HCT116 (cell line): ENCODE data around the gene IL19. TPM values are rescaled to one million over a fixed set of nuclear protein-coding genes. Genes with fewer than 3 reads are reported as not detected.

Experiments
- ATAC-seq: fragments of 200-7000 bp; cut with Tn5 transposase; 2 replicates; pipeline ENCODE4 v1.9.1; 2020; ENCODE audit warnings: mild to moderate bottlenecking, moderate library complexity
- BruUV-seq: library from RNA; stranded (reverse); fragments of 400-500 nt; replicated peaks from 2 replicates; lab custom pipeline; 2021; lab: Mats Ljungman, UMichigan
- CTCF ChIA-PET: fragments of 300-600 bp; sonication (Branson Sonifier 250); formaldehyde crosslinking; loops from one replicate; lab custom pipeline; 2021; ENCODE audit warnings: antibody characterized with exemption; lab: Charles Lee
- POLR2A ChIA-PET: fragments of 300-600, 350-600 bp; sonication (Branson Sonifier 250); formaldehyde crosslinking; loops from one replicate; lab custom pipeline; 2021; ENCODE audit warnings: antibody characterized with exemption; lab: Charles Lee
- RAD21 ChIA-PET, 2 experiments: fragments of 300-600 bp; sonication (Branson Sonifier 250); formaldehyde crosslinking; loops; one replicate each; lab custom pipeline; 2023; ENCODE audit warnings: low total read pairs in 2 of 2; ENCODE audit not compliant: uncharacterized antibody in 2 of 2, unreplicated experiment in 2 of 2, low non-redundant PET in 1 of 2; lab: Charles Lee
- DNase-seq: peaks from one replicate; pipeline ENCODE4 v3.0.0-alpha.2; 2010; ENCODE audit warnings: low read depth, low spot score
- H2AFZ ChIP-seq: fragments of 200-600 bp; shearing (Covaris generic), sonication (generic); 2 replicates; pipeline ENCODE4 v1.6.1; 2017; ENCODE audit warnings: low read depth, mixed run types, mixed read lengths, antibody characterized with exemption, low read length; ENCODE audit not compliant: poor library complexity, severe bottlenecking
- H3K27ac ChIP-seq: 2 replicates; pipeline ENCODE4 v1.5.1; 2012; ENCODE audit warnings: low read depth, low read length
- H3K27me3 ChIP-seq: fragments of 200-600 bp; sonication (generic); 2 replicates; pipeline ENCODE4 v1.6.1; 2016; ENCODE audit warnings: mixed run types, low read length, mixed read lengths; ENCODE audit not compliant: insufficient read depth
- H3K36me3 ChIP-seq, 2 experiments: fragments of 200-500 bp in 1 of 2; fragments of 200-600 bp in 1 of 2; sonication (Bioruptor generic) in 1 of 2; sonication (generic) in 1 of 2; 2 replicates each; pipeline versions ENCODE4 v1.5.1 to v1.6.1; 2014 to 2016; ENCODE audit warnings: low read length in 2 of 2, inconsistent platforms in 1 of 2, mixed read lengths in 1 of 2, mixed run types in 1 of 2; ENCODE audit not compliant: insufficient read depth in 2 of 2, control insufficient read depth in 1 of 2
- H3K4me1 ChIP-seq, 2 experiments: fragments of 200-600 bp in 1 of 2; sonication (generic) in 1 of 2; 2 replicates each; pipeline versions ENCODE4 v1.5.1 to v1.6.1; 2012 to 2017; ENCODE audit warnings: low read length in 2 of 2, inconsistent platforms in 1 of 2, mild to moderate bottlenecking in 1 of 2, mixed read lengths in 1 of 2, mixed run types in 1 of 2, moderate library complexity in 1 of 2; ENCODE audit not compliant: insufficient read depth in 2 of 2, control insufficient read depth in 1 of 2
- H3K4me2 ChIP-seq: fragments of 200-600 bp; sonication (generic); 2 replicates; pipeline ENCODE4 v1.6.1; 2017; ENCODE audit warnings: mixed run types, low read length, mixed read lengths
- H3K4me3 ChIP-seq, 2 experiments: fragments of 200-600 bp in 1 of 2; sonication (generic) in 1 of 2; replicated peaks in 1 of 2; 2 replicates each; pipeline ENCODE4 v1.5.1; 2011 to 2016; ENCODE audit warnings: low read length in 2 of 2, control low read depth in 1 of 2, low read depth in 1 of 2, mild to moderate bottlenecking in 1 of 2, mixed read lengths in 1 of 2, mixed run types in 1 of 2
- H3K79me2 ChIP-seq: fragments of 200-600 bp; sonication (generic); 2 replicates; pipeline ENCODE4 v1.6.1; 2017; ENCODE audit warnings: mild to moderate bottlenecking, mixed run types, low read length, moderate library complexity, mixed read lengths; ENCODE audit not compliant: insufficient read depth
- H3K9ac ChIP-seq: fragments of 200-600 bp; sonication (generic); 2 replicates; pipeline ENCODE4 v1.6.1; 2016; ENCODE audit warnings: low read length, mixed read lengths
- H3K9me2 ChIP-seq: fragments of 200-600 bp; sonication (generic), shearing (Covaris generic); 2 replicates; pipeline ENCODE4 v1.6.1; 2017; ENCODE audit warnings: mixed run types, mild to moderate bottlenecking, moderate library complexity; ENCODE audit not compliant: insufficient read depth
- H3K9me3 ChIP-seq, 2 experiments: fragments of 200-500 bp in 1 of 2; fragments of 200-600 bp in 1 of 2; sonication (Bioruptor generic) in 1 of 2; sonication (generic) in 1 of 2; 2 replicates each; pipeline ENCODE4 v1.6.1; 2014 to 2017; ENCODE audit warnings: low read length in 2 of 2, mixed read lengths in 2 of 2, inconsistent platforms in 1 of 2, low read depth in 1 of 2, mild to moderate bottlenecking in 1 of 2, mixed run types in 1 of 2, moderate library complexity in 1 of 2; ENCODE audit not compliant: control insufficient read depth in 1 of 2, insufficient read depth in 1 of 2
- H4K20me1 ChIP-seq: fragments of 200-600 bp; sonication (generic), shearing (Covaris generic); 2 replicates; pipeline ENCODE4 v1.6.1; 2017; ENCODE audit warnings: mixed run types, mild to moderate bottlenecking, moderate library complexity; ENCODE audit not compliant: insufficient read depth
- FOSL1 ChIP-seq: IDR thresholded peaks from 2 replicates; pipeline ENCODE4 v1.6.1; 2012; ENCODE audit warnings: low read depth
- POLR2A ChIP-seq: IDR thresholded peaks from 2 replicates; pipeline ENCODE4 v1.7.0; 2011; ENCODE audit warnings: borderline replicate concordance; ENCODE audit not compliant: insufficient read depth, insufficient read length; ENCODE audit errors: extremely low read depth
- TCF7L2 ChIP-seq: IDR thresholded peaks from 2 replicates; pipeline ENCODE4 v1.7.0; 2011; ENCODE audit warnings: borderline replicate concordance, inconsistent platforms; ENCODE audit not compliant: insufficient read depth, insufficient read length; ENCODE audit errors: extremely low read depth
- YY1 ChIP-seq: IDR thresholded peaks from 2 replicates; pipeline ENCODE4 v1.6.1; 2011; ENCODE audit warnings: low read length, low read depth, moderate library complexity, mild to moderate bottlenecking; ENCODE audit not compliant: insufficient replicate concordance; ENCODE audit errors: extremely low read depth
- ZFX ChIP-seq: fragments of 450-650 bp; IDR thresholded peaks from 2 replicates; pipeline ENCODE4 v1.6.1; 2017
- intact Hi-C: fragments of 100-400 bp; cut with micrococcal nuclease; formaldehyde crosslinking; loops from 2 replicates; pipeline ENCODE4 v1.10.0; 2022
- total RNA-seq: library from RNA; stranded (reverse); gene quantifications from one replicate; pipeline ENCODE4 v1.2.1, GENCODE V29; 2021; ENCODE audit not compliant: unreplicated experiment
- TF ChIP-seq, protein P1 (sequence below): IDR thresholded peaks from 2 replicates; pipeline ENCODE4 v1.6.1; 2011; ENCODE audit warnings: mild to moderate bottlenecking, low read length, moderate library complexity; ENCODE audit not compliant: insufficient replicate concordance; ENCODE audit errors: extremely low read depth
- TF ChIP-seq, protein P2 (sequence below), 3 experiments: fragments of 200-600 bp in 1 of 3; sonication (generic) in 1 of 3; IDR thresholded peaks in 2 of 3; conservative IDR thresholded peaks in 1 of 3; 2 replicates each; pipeline ENCODE4 v1.5.1; 2012 to 2017; ENCODE audit warnings: low read depth in 2 of 3, low read length in 2 of 3, antibody characterized with exemption in 1 of 3, borderline replicate concordance in 1 of 3, control low read depth in 1 of 3, mild to moderate bottlenecking in 1 of 3, mixed read lengths in 1 of 3, mixed run types in 1 of 3, moderate library complexity in 1 of 3; ENCODE audit not compliant: insufficient read depth in 1 of 3

Gene IL19
- total RNA-seq, 1 experiment from 2014 or later: not detected

DNA sequence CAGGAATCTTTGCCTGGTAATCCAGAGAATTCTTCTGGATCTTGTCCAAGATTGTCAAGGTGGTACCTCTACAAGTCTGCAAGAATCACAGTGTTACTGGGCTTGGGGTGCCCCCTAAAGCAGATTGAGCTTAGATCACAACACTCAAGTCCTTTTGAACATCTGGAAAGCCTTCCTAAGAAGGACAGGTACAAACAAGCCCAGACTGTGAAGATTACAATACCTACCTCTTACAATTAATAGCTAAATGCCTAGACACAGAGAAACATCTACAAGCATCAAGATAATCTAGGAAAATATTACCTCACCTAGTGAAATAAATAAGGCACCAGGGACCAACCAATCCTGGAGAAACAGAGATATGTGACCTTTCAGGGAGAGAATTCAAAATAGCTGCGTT, 77.4 kb downstream of the IL19 start:
- no peaks in the 10 kb centered on the region for H3K4me1 ChIP-seq
- no peak overlapping the region for H3K9ac ChIP-seq
- H3K9me3 ChIP-seq: peaks cover 0 to 5% of the 10 kb centered on the region in 2 experiments; a peak in 1 of 4 replicates
- no peak overlapping the region for H2AFZ ChIP-seq
- ATAC-seq (no peak), DNase-seq (no peak)
- no peak overlapping the region for H3K27ac ChIP-seq
- ChIA-PET RAD21 (no interaction called here), CTCF (interaction anchor here (1.0 kb wide), 1 partner anchor 9 kb away, joined by 3 read pairs; no protein-coding TSS in a partner anchor), POLR2A (no interaction called here)
- H4K20me1 ChIP-seq: no peaks in the 10 kb centered on the region
- TF ChIP-seq, protein P1, sequence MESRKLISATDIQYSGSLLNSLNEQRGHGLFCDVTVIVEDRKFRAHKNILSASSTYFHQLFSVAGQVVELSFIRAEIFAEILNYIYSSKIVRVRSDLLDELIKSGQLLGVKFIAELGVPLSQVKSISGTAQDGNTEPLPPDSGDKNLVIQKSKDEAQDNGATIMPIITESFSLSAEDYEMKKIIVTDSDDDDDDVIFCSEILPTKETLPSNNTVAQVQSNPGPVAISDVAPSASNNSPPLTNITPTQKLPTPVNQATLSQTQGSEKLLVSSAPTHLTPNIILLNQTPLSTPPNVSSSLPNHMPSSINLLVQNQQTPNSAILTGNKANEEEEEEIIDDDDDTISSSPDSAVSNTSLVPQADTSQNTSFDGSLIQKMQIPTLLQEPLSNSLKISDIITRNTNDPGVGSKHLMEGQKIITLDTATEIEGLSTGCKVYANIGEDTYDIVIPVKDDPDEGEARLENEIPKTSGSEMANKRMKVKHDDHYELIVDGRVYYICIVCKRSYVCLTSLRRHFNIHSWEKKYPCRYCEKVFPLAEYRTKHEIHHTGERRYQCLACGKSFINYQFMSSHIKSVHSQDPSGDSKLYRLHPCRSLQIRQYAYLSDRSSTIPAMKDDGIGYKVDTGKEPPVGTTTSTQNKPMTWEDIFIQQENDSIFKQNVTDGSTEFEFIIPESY: no peak
- TF ChIP-seq FOSL1 (no peak), POLR2A (no peak), ZFX (no peak), YY1 (no peak), TCF7L2 (no peak)
- TF ChIP-seq, protein P2, sequence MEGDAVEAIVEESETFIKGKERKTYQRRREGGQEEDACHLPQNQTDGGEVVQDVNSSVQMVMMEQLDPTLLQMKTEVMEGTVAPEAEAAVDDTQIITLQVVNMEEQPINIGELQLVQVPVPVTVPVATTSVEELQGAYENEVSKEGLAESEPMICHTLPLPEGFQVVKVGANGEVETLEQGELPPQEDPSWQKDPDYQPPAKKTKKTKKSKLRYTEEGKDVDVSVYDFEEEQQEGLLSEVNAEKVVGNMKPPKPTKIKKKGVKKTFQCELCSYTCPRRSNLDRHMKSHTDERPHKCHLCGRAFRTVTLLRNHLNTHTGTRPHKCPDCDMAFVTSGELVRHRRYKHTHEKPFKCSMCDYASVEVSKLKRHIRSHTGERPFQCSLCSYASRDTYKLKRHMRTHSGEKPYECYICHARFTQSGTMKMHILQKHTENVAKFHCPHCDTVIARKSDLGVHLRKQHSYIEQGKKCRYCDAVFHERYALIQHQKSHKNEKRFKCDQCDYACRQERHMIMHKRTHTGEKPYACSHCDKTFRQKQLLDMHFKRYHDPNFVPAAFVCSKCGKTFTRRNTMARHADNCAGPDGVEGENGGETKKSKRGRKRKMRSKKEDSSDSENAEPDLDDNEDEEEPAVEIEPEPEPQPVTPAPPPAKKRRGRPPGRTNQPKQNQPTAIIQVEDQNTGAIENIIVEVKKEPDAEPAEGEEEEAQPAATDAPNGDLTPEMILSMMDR (IDR thresholded peaks at IDR 0.05 in 2 of 3, conservative IDR thresholded peaks at IDR 0.05 in 1 of 3; ENCODE audit: borderline replicate concordance in 1 of 3, insufficient read depth in 1 of 3, low read depth in 2 of 3, low read length in 2 of 3): no peak
- TF ChIP-seq, all 23 proteins: peak for 0
- Histone ChIP-seq H3K9me2 (no peaks in the 10 kb centered on the region), H3K36me3 (no peaks in the 10 kb centered on the region), H3K27me3 (no peaks in the 10 kb centered on the region), H3K4me2 (no peak overlapping the region), H3K4me3 (no peak overlapping the region), H3K79me2 (no peaks in the 10 kb centered on the region)
- BruUV-seq: no TSS peak
- intact Hi-C loops: no loop called here
